Body of pancreas (tissue), 4 donors: ENCODE measurements around the gene SRPRB.

Source experiments
- POLR2A ChIP-seq, 3 donors: fragments of 450-650 bp; IDR thresholded peaks; one replicate each; pipeline ENCODE4 v1.6.1; 2016; ENCODE audit warnings: antibody characterized with exemption in 3 of 3, mild to moderate bottlenecking in 2 of 3
- TF ChIP-seq, protein P1 (sequence below), 7 experiments: fragments of 450-650 bp in 4 of 7; fragments of 200-600 bp in 3 of 7; sonication (generic) in 3 of 7; IDR thresholded peaks; one replicate each; pipeline ENCODE4 v1.5.1; 2016 to 2019; ENCODE audit warnings: antibody characterized with exemption in 7 of 7

- TF ChIP-seq, protein P1, sequence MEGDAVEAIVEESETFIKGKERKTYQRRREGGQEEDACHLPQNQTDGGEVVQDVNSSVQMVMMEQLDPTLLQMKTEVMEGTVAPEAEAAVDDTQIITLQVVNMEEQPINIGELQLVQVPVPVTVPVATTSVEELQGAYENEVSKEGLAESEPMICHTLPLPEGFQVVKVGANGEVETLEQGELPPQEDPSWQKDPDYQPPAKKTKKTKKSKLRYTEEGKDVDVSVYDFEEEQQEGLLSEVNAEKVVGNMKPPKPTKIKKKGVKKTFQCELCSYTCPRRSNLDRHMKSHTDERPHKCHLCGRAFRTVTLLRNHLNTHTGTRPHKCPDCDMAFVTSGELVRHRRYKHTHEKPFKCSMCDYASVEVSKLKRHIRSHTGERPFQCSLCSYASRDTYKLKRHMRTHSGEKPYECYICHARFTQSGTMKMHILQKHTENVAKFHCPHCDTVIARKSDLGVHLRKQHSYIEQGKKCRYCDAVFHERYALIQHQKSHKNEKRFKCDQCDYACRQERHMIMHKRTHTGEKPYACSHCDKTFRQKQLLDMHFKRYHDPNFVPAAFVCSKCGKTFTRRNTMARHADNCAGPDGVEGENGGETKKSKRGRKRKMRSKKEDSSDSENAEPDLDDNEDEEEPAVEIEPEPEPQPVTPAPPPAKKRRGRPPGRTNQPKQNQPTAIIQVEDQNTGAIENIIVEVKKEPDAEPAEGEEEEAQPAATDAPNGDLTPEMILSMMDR (IDR thresholded peaks at IDR 0.05) = no peak
- TF ChIP-seq POLR2A (IDR thresholded peaks at IDR 0.05) = no peak
These were observed 46.5 kb upstream of the SRPRB start for GRCh38 chr3:133758964-133759739.
